GM12892 (cell line): ENCODE data around the gene GAL3ST3.

Source experiments
- POLR2A ChIP-seq: IDR thresholded peaks from 2 replicates; pipeline ENCODE4 v1.6.1; 2011; ENCODE audit warnings: low read depth, low read length, control low read depth
- POLR2AphosphoS5 ChIP-seq: IDR thresholded peaks from 2 replicates; pipeline ENCODE4 v1.6.1; 2011; ENCODE audit warnings: low read depth, low read length, control low read depth
- TAF1 ChIP-seq: IDR thresholded peaks from 2 replicates; pipeline ENCODE4 v1.6.1; 2011; ENCODE audit warnings: low read depth, mild to moderate bottlenecking, control low read depth, low read length, borderline replicate concordance

- no peak for TF ChIP-seq TAF1
- TF ChIP-seq POLR2AphosphoS5, result no peak
- TF ChIP-seq POLR2A, result no peak
Observed at GRCh38 chr11:66084821-66085475, 36.0 kb upstream of the GAL3ST3 start.
